Cardiac muscle cell (in vitro differentiated cells and primary cell): ENCODE measurements around the gene FHOD3. TPM values are rescaled to one million over a fixed set of nuclear protein-coding genes. Genes with fewer than 3 reads are reported as not detected.

Source experiments
- DNase-seq, 2 donors: peaks; one replicate each; pipeline versions ENCODE4 v3.0.0 to v3.0.0-alpha.2; 2010 to 2017; ENCODE audit warnings: low read depth in 1 of 2, low spot score in 1 of 2
- H3K27ac ChIP-seq: fragments of 200-600 bp; sonication (generic); 2 replicates; pipeline ENCODE4 v1.5.1; 2016
- H3K27me3 ChIP-seq: fragments of 200-600 bp; sonication (generic); 2 replicates; pipeline ENCODE4 v1.6.0; 2016; ENCODE audit warnings: control low read depth
- H3K36me3 ChIP-seq: fragments of 200-600 bp; sonication (generic); 2 replicates; pipeline ENCODE4 v1.5.1; 2016; ENCODE audit warnings: control low read depth
- H3K4me1 ChIP-seq: fragments of 200-600 bp; sonication (generic); 2 replicates; pipeline ENCODE4 v1.8.1; 2017; ENCODE audit warnings: low read depth, mild to moderate bottlenecking, mixed run types
- H3K4me3 ChIP-seq: fragments of 200-600 bp; sonication (generic); 2 replicates; pipeline ENCODE4 v1.5.1; 2016; ENCODE audit warnings: mild to moderate bottlenecking
- H3K9me3 ChIP-seq: fragments of 200-600 bp; sonication (generic); 2 replicates; pipeline ENCODE4 v1.5.1; 2017; ENCODE audit warnings: low read depth, mild to moderate bottlenecking, control low read depth
- CTCF ChIP-seq: IDR thresholded peaks from 2 replicates; pipeline ENCODE4 v1.5.1; 2012; ENCODE audit warnings: low read depth, mild to moderate bottlenecking, low read length
- polyA plus RNA-seq: library from polyadenylated mRNA; unstranded; fragments of >200 nt; fragmentation: Nextera tagmentation; extraction: Ambion mirVana; gene quantifications from 2 replicates; pipeline ENCODE4 v1.2.1, GENCODE V29; 2016
- total RNA-seq: library from RNA; depleted of rRNA; stranded (reverse); fragments of >200 nt; gene quantifications from 2 replicates; pipeline ENCODE4 v1.2.3, GENCODE V29; 2016

The FHOD3 gene
- total and polyA plus RNA-seq, 2 experiments from 2014 or later: 127 to 347 TPM

- no peak for TF ChIP-seq CTCF
- DNase-seq: no peak
- H3K27me3 ChIP-seq: no peaks in the 10 kb centered on the region
- no peak overlapping the region for H3K4me3 ChIP-seq
- no peaks in the 10 kb centered on the region for H3K9me3 ChIP-seq
- peaks cover 29% of the 10 kb centered on the region for H3K4me1 ChIP-seq
- peaks cover 13% of the 10 kb centered on the region for H3K36me3 ChIP-seq
- peak overlapping the region; percentile 17 for H3K27ac ChIP-seq
These were observed 229.1 kb downstream of the FHOD3 start for GRCh38 chr18:36526611-36527010.

DNA sequence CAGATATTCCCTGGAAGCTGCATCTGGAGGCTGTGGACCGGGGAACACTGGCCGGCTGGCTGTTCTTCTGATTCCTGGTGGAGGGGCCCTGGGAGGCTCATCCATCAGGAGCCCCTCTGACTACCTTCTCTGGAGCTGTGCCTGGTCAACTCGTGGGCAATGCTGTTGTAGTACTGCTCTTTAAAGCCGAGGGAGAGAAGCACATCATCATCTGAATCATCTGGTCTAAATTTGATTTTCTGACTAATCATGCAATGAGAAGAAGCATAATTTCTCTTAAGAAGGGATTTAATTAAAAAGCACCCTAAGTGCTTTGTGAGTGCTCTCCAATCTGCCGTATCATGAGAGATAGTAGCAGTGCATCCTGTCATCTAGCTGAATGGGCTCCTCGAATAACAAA is 229.5 kb downstream of the FHOD3 start:
- Histone ChIP-seq H3K4me1 (peaks cover 24% of the 10 kb centered on the region), H3K27me3 (no peaks in the 10 kb centered on the region), H3K4me3 (no peak overlapping the region), H3K9me3 (no peaks in the 10 kb centered on the region), H3K27ac (peak overlapping the region; percentile 17), H3K36me3 (peaks cover 13% of the 10 kb centered on the region)
- DNase-seq: no peak
- TF ChIP-seq CTCF: no peak

GRCh38 chr18:36527740-36528455 is 230.4 kb downstream of the FHOD3 start:
- no peak for DNase-seq
- H3K4me1 ChIP-seq: peaks cover 17% of the 10 kb centered on the region
- no peak for TF ChIP-seq CTCF
- H3K36me3 ChIP-seq: peaks cover 13% of the 10 kb centered on the region
- H3K9me3 ChIP-seq: no peaks in the 10 kb centered on the region
- H3K27ac ChIP-seq: peak overlapping the region; percentile 6
- H3K4me3 ChIP-seq: no peak overlapping the region
- no peaks in the 10 kb centered on the region for H3K27me3 ChIP-seq

GRCh38 chr18:36529747-36530146 is 232.2 kb downstream of the FHOD3 start:
- Histone ChIP-seq H3K36me3 (peaks cover 13% of the 10 kb centered on the region), H3K4me1 (peaks cover 18% of the 10 kb centered on the region), H3K27ac (no peak overlapping the region), H3K27me3 (no peaks in the 10 kb centered on the region), H3K4me3 (no peak overlapping the region), H3K9me3 (no peaks in the 10 kb centered on the region)
- TF ChIP-seq CTCF: no peak
- no peak for DNase-seq

GRCh38 chr18:36530676-36531405 is 233.3 kb downstream of the FHOD3 start:
- Histone ChIP-seq H3K4me1 (peaks cover 29% of the 10 kb centered on the region), H3K27me3 (no peaks in the 10 kb centered on the region), H3K4me3 (no peak overlapping the region), H3K27ac (peak overlapping the region; percentile 18), H3K9me3 (no peaks in the 10 kb centered on the region), H3K36me3 (peaks cover 13% of the 10 kb centered on the region)
- no peak for DNase-seq
- TF ChIP-seq CTCF: no peak
